H9 (cell line): ENCODE results near the gene PTPRR. TPM values are rescaled to one million over a fixed set of nuclear protein-coding genes. Genes with fewer than 3 reads are reported as not detected.

ENCODE experiments used
- DNase-seq: peaks from one replicate; pipeline ENCODE4 v3.0.0-alpha.2; 2017
- H2AFZ ChIP-seq: one replicate; pipeline ENCODE4 v1.6.1; 2013; ENCODE audit warnings: mild to moderate bottlenecking, low read length, control low read depth, moderate library complexity
- H2AK5ac ChIP-seq: 2 replicates; pipeline ENCODE4 v1.6.1; 2013; ENCODE audit warnings: low read length, control low read depth, mixed read lengths; ENCODE audit not compliant: insufficient read length
- H2BK120ac ChIP-seq: one replicate; pipeline ENCODE4 v1.6.1; 2013; ENCODE audit warnings: low read depth, mild to moderate bottlenecking, low read length, control low read depth, inconsistent platforms; ENCODE audit not compliant: poor library complexity, severe bottlenecking
- H2BK12ac ChIP-seq: 2 replicates; pipeline ENCODE4 v1.6.1; 2013; ENCODE audit warnings: low read length, control low read depth, mixed read lengths, low read depth; ENCODE audit not compliant: insufficient read length
- H2BK15ac ChIP-seq: 2 replicates; pipeline ENCODE4 v1.6.1; 2013; ENCODE audit warnings: low read depth, low read length, control low read depth
- H2BK20ac ChIP-seq: one replicate; pipeline ENCODE4 v1.6.1; 2013; ENCODE audit warnings: low read depth, mild to moderate bottlenecking, low read length, control low read depth, inconsistent platforms; ENCODE audit not compliant: poor library complexity, severe bottlenecking
- H2BK5ac ChIP-seq: 2 replicates; pipeline ENCODE4 v1.6.1; 2013; ENCODE audit warnings: low read length, control low read depth, mixed read lengths; ENCODE audit not compliant: insufficient read length
- H3K14ac ChIP-seq: 2 replicates; pipeline ENCODE4 v1.6.1; 2013; ENCODE audit warnings: low read length, control low read depth; ENCODE audit not compliant: insufficient read depth
- H3K18ac ChIP-seq: 2 replicates; pipeline ENCODE4 v1.6.1; 2013; ENCODE audit warnings: low read depth, mild to moderate bottlenecking, mixed read lengths, low read length, control low read depth; ENCODE audit not compliant: insufficient read length
- H3K23ac ChIP-seq: 2 replicates; pipeline ENCODE4 v1.6.1; 2013; ENCODE audit warnings: low read length, control low read depth, mixed read lengths, low read depth; ENCODE audit not compliant: insufficient read length
- H3K23me2 ChIP-seq: 2 replicates; pipeline ENCODE4 v1.6.1; 2013; ENCODE audit warnings: low read depth, mild to moderate bottlenecking, mixed read lengths, low read length, control low read depth; ENCODE audit not compliant: insufficient read length, poor library complexity, severe bottlenecking
- H3K27ac ChIP-seq: 2 replicates; pipeline ENCODE4 v1.5.1; 2013; ENCODE audit warnings: low read length, control low read depth, mixed read lengths, low read depth; ENCODE audit not compliant: insufficient read length
- H3K27me3 ChIP-seq: 2 replicates; pipeline ENCODE4 v1.6.1; 2013; ENCODE audit warnings: low read length, control low read depth, inconsistent platforms; ENCODE audit not compliant: insufficient read depth
- H3K4ac ChIP-seq: 2 replicates; pipeline ENCODE4 v1.6.1; 2013; ENCODE audit warnings: low read depth, mild to moderate bottlenecking, control low read depth, inconsistent platforms, low read length, moderate library complexity
- H3K4me1 ChIP-seq: 2 replicates; pipeline ENCODE4 v1.6.1; 2013; ENCODE audit warnings: low read length, control low read depth, inconsistent platforms; ENCODE audit not compliant: insufficient read depth
- H3K4me2 ChIP-seq: 2 replicates; pipeline ENCODE4 v1.6.1; 2013; ENCODE audit warnings: low read length, control low read depth, mixed read lengths; ENCODE audit not compliant: insufficient read length, insufficient read depth
- H3K56ac ChIP-seq: 2 replicates; pipeline ENCODE4 v1.6.1; 2013; ENCODE audit warnings: low read depth, mild to moderate bottlenecking, mixed read lengths, low read length, control low read depth; ENCODE audit not compliant: insufficient read length
- H3K79me1 ChIP-seq: 2 replicates; pipeline ENCODE4 v1.6.1; 2013; ENCODE audit warnings: low read depth, mild to moderate bottlenecking, moderate library complexity, low read length, control low read depth, inconsistent platforms; ENCODE audit not compliant: insufficient read depth, poor library complexity, severe bottlenecking
- H3K79me2 ChIP-seq: 2 replicates; pipeline ENCODE4 v1.6.1; 2013; ENCODE audit warnings: low read length, control low read depth, inconsistent platforms; ENCODE audit not compliant: insufficient read depth
- H3K9ac ChIP-seq: 2 replicates; pipeline ENCODE4 v1.6.1; 2013; ENCODE audit warnings: low read length, control low read depth, mixed read lengths; ENCODE audit not compliant: insufficient read length; ENCODE audit errors: extremely low read depth
- H3K9me3 ChIP-seq: one replicate; pipeline ENCODE4 v1.6.1; 2013; ENCODE audit warnings: low read depth, low read length, inconsistent platforms; ENCODE audit not compliant: control insufficient read depth
- H3T11ph ChIP-seq: one replicate; pipeline ENCODE4 v1.6.1; 2013; ENCODE audit warnings: mild to moderate bottlenecking, low read length, control low read depth, inconsistent platforms
- H4K20me1 ChIP-seq: one replicate; pipeline ENCODE4 v1.6.1; 2013; ENCODE audit not compliant: control insufficient read depth, insufficient read length, insufficient read depth
- H4K5ac ChIP-seq: 2 replicates; pipeline ENCODE4 v1.6.1; 2013; ENCODE audit warnings: low read depth, mild to moderate bottlenecking, mixed read lengths, low read length, control low read depth; ENCODE audit not compliant: insufficient read length
- H4K8ac ChIP-seq: replicated peaks from 2 replicates; pipeline ENCODE4 v1.6.1; 2013; ENCODE audit warnings: low read length, control low read depth, mixed read lengths, low read depth; ENCODE audit not compliant: insufficient read length
- H4K91ac ChIP-seq: 2 replicates; pipeline ENCODE4 v1.6.1; 2013; ENCODE audit warnings: low read depth, mild to moderate bottlenecking, moderate library complexity, mixed read lengths, low read length, control low read depth; ENCODE audit not compliant: insufficient read length
- H3K27ac Mint-ChIP-seq, 3 experiments: 2 replicates in 2 of 3; 3 replicates in 1 of 3; pipeline ENCODE4 v1.8.0; 2020 to 2021; ENCODE audit warnings: mixed read lengths in 3 of 3, mild to moderate bottlenecking in 1 of 3, moderate library complexity in 1 of 3
- H3K27me3 Mint-ChIP-seq: 2 replicates; pipeline ENCODE4 v1.8.0; 2021; ENCODE audit warnings: low read depth, mild to moderate bottlenecking, moderate library complexity, mixed read lengths
- H3K36me3 Mint-ChIP-seq, 3 experiments: 2 replicates in 2 of 3; 3 replicates in 1 of 3; pipeline ENCODE4 v1.8.0; 2020 to 2021; ENCODE audit warnings: low read depth in 3 of 3, mixed read lengths in 3 of 3; ENCODE audit not compliant: insufficient read depth in 1 of 3
- H3K4me1 Mint-ChIP-seq, 2 experiments: 2 replicates each; pipeline ENCODE4 v1.8.0; 2020; ENCODE audit warnings: mixed read lengths in 2 of 2
- H3K4me3 Mint-ChIP-seq, 2 experiments: 2 replicates in 1 of 2; 3 replicates in 1 of 2; pipeline ENCODE4 v1.8.0; 2020 to 2021; ENCODE audit warnings: mild to moderate bottlenecking in 2 of 2, mixed read lengths in 2 of 2, moderate library complexity in 1 of 2
- H3K9me3 Mint-ChIP-seq, 2 experiments: 2 replicates in 1 of 2; 3 replicates in 1 of 2; pipeline ENCODE4 v1.8.0; 2020; ENCODE audit warnings: mild to moderate bottlenecking in 2 of 2, mixed read lengths in 2 of 2, moderate library complexity in 1 of 2
- WGBS: extraction: QIAGEN DNeasy Blood & Tissue Kit; methylation state at CpG from one replicate; pipeline ENCODE4 v1.1.7; 2013; ENCODE audit warnings: missing lambda C conversion rate, low lambda C conversion rate, mixed read lengths; ENCODE audit not compliant: insufficient read length; ENCODE audit errors: extremely low coverage; 5-methylcytosine and 5-hydroxymethylcytosine counted together
- total RNA-seq: library from RNA; stranded (reverse); gene quantifications from 2 replicates; pipeline ENCODE4 v1.2.1, GENCODE V29; 2021
- TF ChIP-seq, protein P1 (sequence below): fragments of 200-600 bp; sonication (generic); conservative IDR thresholded peaks from 3 replicates; pipeline ENCODE4 v1.8.0; 2021; ENCODE audit warnings: antibody characterized with exemption, mild to moderate bottlenecking

Gene PTPRR
- total RNA-seq, 1 experiment from 2014 or later, result 0.22 TPM

DNA sequence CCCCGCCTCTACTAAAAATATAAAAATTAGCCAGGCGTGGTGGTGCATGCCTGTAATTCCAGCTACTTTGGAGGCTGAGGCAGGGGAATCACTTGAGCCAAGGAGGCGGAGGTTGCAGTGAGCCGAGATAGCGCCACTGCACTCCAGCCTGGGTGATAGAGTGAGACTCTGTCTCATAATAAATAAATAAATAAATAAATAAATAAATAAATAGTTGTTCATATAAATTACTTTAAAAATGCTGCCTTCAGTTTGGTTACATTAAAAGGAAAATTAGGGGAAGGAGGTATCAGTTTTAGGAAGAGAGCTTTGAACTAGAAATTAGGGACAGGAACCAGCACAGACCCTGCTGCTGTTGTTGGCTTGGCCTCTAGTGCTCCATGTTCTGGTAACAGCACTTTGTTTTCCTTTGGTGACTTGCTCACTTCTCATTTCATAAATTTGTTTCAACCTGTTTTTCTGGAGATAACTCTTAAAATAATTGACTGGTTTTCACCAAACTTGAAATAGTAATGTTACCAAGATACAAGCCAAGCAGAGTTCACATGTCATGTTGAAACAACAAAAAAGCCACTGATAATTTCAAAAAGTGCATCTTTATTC is 260.4 kb downstream of the PTPRR start:
- H4K91ac ChIP-seq, result no peak overlapping the region
- H3K9ac ChIP-seq, result no peak overlapping the region
- no peaks in the 10 kb centered on the region for H4K20me1 ChIP-seq
- H3K4me3 Mint-ChIP-seq, result no peak overlapping the region
- H3K27me3 ChIP-seq, result no peaks in the 10 kb centered on the region
- H3K9me3 ChIP-seq, result no peaks in the 10 kb centered on the region
- WGBS, result no CpG with 5 or more reads among the region's 5 CpGs
- H2BK120ac ChIP-seq, result no peak overlapping the region
- H4K5ac ChIP-seq, result no peak overlapping the region
- H3K4me2 ChIP-seq, result no peak overlapping the region
- no peak overlapping the region for H2BK5ac ChIP-seq
- peaks cover 4% of the 10 kb centered on the region for H3K23me2 ChIP-seq
- no peak overlapping the region for H3K56ac ChIP-seq
- no peak overlapping the region for H3K27ac ChIP-seq
- no peak overlapping the region for H2BK12ac ChIP-seq
- TF ChIP-seq, protein P1, sequence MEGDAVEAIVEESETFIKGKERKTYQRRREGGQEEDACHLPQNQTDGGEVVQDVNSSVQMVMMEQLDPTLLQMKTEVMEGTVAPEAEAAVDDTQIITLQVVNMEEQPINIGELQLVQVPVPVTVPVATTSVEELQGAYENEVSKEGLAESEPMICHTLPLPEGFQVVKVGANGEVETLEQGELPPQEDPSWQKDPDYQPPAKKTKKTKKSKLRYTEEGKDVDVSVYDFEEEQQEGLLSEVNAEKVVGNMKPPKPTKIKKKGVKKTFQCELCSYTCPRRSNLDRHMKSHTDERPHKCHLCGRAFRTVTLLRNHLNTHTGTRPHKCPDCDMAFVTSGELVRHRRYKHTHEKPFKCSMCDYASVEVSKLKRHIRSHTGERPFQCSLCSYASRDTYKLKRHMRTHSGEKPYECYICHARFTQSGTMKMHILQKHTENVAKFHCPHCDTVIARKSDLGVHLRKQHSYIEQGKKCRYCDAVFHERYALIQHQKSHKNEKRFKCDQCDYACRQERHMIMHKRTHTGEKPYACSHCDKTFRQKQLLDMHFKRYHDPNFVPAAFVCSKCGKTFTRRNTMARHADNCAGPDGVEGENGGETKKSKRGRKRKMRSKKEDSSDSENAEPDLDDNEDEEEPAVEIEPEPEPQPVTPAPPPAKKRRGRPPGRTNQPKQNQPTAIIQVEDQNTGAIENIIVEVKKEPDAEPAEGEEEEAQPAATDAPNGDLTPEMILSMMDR, result no peak
- H3T11ph ChIP-seq, result no peak overlapping the region
- H2AFZ ChIP-seq, result no peak overlapping the region
- no peak overlapping the region for H2BK15ac ChIP-seq
- H3K9me3 Mint-ChIP-seq, result no peaks in the 10 kb centered on the region
- no peak overlapping the region for H4K8ac ChIP-seq
- H3K23ac ChIP-seq, result no peak overlapping the region
- peaks cover 10% of the 10 kb centered on the region; the same call in 1 of the 2 replicates for H3K4me1 ChIP-seq
- no peaks in the 10 kb centered on the region for H3K36me3 Mint-ChIP-seq
- H3K79me2 ChIP-seq, result no peaks in the 10 kb centered on the region
- no peaks in the 10 kb centered on the region for H3K79me1 ChIP-seq
- no peak for DNase-seq
- no peak overlapping the region for H3K4ac ChIP-seq
- no peaks in the 10 kb centered on the region for H3K27me3 Mint-ChIP-seq
- H3K4me1 Mint-ChIP-seq, result peaks cover 21 to 23% of the 10 kb centered on the region in 2 experiments
- no peak overlapping the region for H3K27ac Mint-ChIP-seq
- H3K18ac ChIP-seq, result no peak overlapping the region
- no peak overlapping the region for H2AK5ac ChIP-seq
- H3K14ac ChIP-seq, result no peak overlapping the region
- H2BK20ac ChIP-seq, result no peak overlapping the region
